Measurements from ENCODE around the gene OR51B4.

DNA sequence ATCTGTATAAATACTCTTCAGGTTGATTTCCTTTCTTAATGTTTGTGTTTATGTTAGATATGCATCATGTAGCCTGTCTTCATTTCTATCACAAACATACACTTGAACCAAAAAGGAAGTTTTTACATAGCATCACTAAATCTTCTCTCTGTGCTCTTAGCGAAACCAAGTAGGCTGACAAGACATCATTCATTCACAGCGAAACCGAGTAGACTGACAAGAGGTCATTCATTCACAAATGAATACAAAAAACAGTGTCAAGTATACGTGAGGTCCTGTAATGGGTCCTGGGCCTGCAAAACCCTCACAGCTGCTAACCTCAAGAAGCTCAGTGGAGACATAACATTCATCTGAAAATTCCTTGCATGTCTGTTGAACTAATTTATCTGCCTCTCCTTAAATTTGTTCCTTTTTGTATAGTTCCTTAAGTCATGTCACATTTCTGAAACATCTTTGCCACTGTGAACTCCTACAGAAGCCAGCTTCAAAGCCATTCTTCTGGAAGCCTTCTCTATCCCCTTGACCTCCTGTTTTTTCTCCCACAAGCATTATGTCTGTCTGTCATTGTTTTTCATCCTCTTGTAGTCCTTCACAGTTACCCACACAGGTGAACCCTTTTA lies 22.2 kb downstream of the OR51B4 start:
- TF ChIP-seq, protein P1, sequence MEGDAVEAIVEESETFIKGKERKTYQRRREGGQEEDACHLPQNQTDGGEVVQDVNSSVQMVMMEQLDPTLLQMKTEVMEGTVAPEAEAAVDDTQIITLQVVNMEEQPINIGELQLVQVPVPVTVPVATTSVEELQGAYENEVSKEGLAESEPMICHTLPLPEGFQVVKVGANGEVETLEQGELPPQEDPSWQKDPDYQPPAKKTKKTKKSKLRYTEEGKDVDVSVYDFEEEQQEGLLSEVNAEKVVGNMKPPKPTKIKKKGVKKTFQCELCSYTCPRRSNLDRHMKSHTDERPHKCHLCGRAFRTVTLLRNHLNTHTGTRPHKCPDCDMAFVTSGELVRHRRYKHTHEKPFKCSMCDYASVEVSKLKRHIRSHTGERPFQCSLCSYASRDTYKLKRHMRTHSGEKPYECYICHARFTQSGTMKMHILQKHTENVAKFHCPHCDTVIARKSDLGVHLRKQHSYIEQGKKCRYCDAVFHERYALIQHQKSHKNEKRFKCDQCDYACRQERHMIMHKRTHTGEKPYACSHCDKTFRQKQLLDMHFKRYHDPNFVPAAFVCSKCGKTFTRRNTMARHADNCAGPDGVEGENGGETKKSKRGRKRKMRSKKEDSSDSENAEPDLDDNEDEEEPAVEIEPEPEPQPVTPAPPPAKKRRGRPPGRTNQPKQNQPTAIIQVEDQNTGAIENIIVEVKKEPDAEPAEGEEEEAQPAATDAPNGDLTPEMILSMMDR (IDR thresholded peaks at IDR 0.05): no peak
- TF ChIP-seq POLR2A (IDR thresholded peaks at IDR 0.05; ENCODE audit: low read length) (no peak), SMC3 (IDR thresholded peaks at IDR 0.05) (no peak), ESRRA (IDR thresholded peaks at IDR 0.05; ENCODE audit: borderline replicate concordance, low read length) (no peak), EP300 (IDR thresholded peaks at IDR 0.05) (no peak), ZC3H11A (IDR thresholded peaks at IDR 0.05) (no peak), CBX2 (IDR thresholded peaks at IDR 0.05; ENCODE audit: borderline replicate concordance, low read depth) (no peak), CEBPB (IDR thresholded peaks at IDR 0.05) (no peak), HDAC2 (IDR thresholded peaks at IDR 0.05) (no peak), PHF8 (IDR thresholded peaks at IDR 0.05; ENCODE audit: borderline replicate concordance, low read depth) (no peak), MYC (IDR thresholded peaks at IDR 0.05; ENCODE audit: borderline replicate concordance, low read length) (no peak), GATA3 (IDR thresholded peaks at IDR 0.05; ENCODE audit: borderline replicate concordance) (no peak)
- TF ChIP-seq, protein P2, sequence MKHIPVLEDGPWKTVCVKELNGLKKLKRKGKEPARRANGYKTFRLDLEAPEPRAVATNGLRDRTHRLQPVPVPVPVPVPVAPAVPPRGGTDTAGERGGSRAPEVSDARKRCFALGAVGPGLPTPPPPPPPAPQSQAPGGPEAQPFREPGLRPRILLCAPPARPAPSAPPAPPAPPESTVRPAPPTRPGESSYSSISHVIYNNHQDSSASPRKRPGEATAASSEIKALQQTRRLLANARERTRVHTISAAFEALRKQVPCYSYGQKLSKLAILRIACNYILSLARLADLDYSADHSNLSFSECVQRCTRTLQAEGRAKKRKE (CRISPR knock-in tag; IDR thresholded peaks at IDR 0.05; ENCODE audit: low read depth): no peak
- TF ChIP-seq, protein P3, sequence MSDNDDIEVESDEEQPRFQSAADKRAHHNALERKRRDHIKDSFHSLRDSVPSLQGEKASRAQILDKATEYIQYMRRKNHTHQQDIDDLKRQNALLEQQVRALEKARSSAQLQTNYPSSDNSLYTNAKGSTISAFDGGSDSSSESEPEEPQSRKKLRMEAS (IDR thresholded peaks at IDR 0.05): no peak

Measured in A549 (cell line).